ENCODE data around the gene ENTPD8.

ENTPD8 gene

DNA sequence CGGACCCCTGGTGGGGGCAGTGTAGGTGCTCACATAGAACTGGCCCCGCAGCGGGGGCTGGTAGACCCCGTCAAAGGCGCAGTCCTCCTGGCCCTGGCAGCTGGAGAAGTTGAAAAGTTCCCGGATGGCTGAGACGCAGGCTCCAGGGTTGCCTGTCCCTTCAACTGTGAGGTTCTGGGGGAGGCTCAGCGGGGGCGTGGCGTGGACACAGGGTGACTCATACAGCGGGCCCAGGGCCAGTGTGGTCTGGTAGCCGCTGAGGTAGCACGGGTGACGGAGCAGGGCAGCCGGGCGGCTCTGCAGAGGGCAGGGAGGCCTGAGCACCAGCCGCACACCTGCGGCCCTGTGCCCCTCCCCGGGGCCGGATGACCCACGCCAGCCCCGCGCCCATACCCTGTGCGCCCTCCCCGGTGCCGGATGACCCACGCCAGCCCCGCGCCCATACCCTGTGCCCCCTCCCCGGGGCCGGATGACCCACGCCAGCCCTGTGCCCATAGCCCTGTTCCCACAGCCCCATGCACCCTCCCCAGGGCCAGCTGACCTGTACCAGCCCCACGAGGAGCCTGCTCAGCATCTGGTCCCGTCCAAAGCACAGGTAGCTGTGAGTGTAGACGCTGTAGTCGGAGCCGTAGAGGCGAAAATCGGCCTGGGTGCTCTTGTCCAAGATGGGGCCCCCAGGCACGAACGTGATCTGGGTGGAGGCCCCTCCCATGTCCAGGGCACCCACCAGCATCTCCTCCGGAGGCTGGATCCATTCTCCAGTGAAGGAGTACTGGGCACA is 5.0 kb downstream of the ENTPD8 start:
- H3K4me3 ChIP-seq (ENCODE audit: low read length) = no peak overlapping the region
- DNase-seq (ENCODE audit: low read depth, low spot score) = no peak

DNA sequence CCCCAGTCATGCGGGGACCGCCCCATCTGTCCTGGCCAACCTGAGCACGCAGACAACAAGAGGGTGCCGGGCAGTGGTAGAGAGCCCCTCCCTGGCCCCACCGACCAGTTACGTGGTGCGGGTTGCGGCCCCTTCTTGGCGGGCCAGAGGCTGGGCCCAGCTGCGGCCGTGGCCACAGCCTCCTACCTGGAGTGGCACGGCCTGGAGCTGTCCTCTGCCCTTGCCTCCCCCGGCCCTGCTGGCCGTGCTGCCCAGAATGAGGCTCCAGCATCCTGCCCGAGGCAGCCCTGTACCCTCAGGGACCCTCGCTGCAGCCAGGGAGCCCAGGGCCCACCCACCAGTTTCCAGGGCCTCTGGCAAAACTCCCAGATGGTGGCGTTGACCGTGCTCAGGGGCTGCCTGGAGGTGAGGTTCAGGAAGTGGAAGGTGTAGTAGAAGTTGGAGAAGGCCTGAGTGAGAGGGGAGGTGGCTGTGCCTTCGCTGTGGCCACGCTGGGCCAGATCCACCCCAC is 5.7 kb downstream of the ENTPD8 start:
- DNase-seq (ENCODE audit: low read depth, low spot score) = no peak
- no peak overlapping the region for H3K4me3 ChIP-seq (ENCODE audit: low read length)

DNA sequence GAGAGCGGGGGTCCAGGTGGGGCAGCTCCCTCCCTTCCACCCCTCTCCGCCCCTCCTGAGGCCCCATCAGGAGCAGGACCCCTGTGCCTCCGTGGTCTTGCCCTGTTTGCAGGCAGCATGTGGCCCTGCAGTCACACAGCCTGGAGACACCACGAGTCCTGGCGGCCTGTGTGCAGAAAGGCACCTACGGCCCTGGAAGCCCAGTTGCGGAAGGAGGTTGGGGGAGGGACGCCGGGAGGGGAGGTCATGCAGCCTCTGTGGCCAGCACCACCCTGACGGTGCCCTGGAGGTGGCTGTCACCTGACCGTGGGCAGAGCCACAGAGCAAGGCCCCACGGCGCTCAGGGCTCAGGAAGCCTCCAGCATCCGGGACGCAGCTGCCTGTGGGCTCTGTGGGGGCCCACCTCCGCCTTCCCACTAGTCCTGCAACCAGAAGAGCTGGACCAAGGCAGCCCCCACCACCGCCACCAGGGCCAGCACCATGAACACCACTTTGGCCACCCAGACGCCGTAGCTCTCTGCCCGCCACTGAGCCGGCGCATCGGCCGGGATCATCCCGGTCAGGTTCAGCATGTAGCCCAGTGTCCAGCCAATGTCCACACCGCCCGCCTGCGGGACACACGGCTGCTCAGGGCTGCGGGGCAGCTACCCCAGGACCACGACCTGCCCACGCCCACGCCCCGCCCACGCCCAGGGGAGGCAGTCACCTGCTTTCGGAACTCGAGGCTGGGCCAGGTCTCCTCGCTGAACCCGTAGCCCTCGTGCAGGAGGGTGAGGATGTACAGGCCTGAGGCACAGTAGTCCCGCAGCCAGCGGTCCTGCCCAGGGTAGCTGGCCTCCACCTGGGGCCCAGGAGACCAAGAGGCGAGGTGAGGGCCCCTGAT is 6.4 kb downstream of the ENTPD8 start:
- no peak for DNase-seq (ENCODE audit: low read depth, low spot score)
- H3K4me3 ChIP-seq (ENCODE audit: low read length) = no peak overlapping the region

DNA sequence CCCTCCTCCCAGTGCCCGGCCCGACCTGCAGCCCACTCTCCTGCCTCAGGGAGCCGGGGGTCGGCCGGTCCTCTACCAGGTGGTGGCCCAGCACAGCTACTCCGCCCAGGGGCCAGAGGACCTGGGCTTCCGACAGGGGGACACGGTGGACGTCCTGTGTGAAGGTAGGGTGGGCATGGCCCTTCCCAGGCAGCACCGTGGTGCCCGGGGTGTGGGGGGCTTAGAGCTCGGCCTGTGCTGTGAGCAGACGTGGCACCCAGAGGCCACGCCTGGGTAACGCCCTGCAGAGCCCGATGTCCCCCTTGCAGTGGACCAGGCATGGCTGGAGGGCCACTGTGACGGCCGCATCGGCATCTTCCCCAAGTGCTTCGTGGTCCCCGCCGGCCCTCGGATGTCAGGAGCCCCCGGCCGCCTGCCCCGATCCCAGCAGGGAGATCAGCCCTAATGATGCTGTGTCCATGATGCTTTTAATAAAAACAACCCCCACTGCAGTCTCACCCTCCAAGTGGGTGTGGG is 7.2 kb downstream of the ENTPD8 start:
- DNase-seq (ENCODE audit: low read depth, low spot score) = no peak

DNA sequence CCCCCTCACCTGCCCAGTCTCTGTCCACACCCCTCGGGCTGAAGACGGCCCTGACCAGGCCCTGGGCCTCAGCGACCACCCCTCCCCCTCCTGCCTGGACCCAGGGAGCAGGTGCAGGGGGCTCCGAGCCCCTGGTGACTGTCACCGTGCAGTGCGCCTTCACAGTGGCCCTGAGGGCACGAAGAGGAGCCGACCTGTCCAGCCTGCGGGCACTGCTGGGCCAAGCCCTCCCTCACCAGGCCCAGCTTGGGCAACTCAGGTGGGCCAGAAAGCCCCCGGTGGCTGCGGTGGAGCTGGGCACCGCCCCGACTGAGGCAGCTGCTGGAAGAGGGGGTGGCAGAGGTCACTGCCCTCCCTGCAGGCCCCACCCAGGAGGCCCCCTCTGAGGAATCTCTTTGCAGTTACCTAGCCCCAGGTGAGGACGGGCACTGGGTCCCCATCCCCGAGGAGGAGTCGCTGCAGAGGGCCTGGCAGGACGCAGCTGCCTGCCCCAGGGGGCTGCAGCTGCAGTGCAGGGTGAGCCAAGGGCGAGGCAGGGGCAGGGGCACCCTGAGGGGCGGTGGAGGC is 7.7 kb downstream of the ENTPD8 start:
- no peak overlapping the region for H3K4me3 ChIP-seq (ENCODE audit: low read length)
- DNase-seq (ENCODE audit: low read depth, low spot score) = no peak

More for the DNA sequence above, 7.2 kb downstream of the ENTPD8 start:
- no peak overlapping the region for H3K4me3 ChIP-seq (ENCODE audit: low read length)

DNA sequence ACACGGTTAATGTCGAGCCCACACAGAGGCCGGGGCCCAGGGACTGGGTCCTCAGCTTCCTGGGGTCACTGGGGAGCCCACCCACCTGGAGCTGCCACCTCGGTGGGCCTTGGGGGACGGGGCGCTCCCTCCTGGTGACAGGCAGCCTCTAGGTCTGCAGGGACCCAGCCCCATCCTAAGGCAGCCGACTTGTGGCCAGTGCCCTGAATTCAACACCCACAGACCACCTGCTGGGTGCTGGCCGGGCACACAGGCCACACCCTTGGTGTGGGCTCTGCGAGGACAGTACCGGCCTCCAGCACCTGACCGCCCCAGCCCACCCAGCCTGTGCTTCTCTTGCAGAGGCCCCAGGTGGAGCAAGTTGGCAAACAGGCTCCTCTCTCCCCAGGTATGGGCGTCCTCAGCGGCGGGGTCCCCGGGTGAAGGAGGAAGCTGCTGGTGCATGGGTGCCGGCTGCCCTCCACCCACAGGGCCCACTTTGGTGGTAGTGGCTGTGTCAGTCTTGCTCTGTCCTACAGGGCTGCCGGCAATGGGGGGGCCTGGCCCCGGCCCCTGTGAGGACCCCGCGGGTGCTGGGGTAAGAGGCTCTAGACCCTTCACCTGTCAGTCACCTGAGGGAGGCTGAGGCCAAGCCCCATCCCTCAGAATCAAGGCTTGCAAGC is 8.3 kb downstream of the ENTPD8 start:
- DNase-seq (ENCODE audit: low read depth, low spot score) = no peak
- H3K4me3 ChIP-seq (ENCODE audit: low read length) = no peak overlapping the region

DNA sequence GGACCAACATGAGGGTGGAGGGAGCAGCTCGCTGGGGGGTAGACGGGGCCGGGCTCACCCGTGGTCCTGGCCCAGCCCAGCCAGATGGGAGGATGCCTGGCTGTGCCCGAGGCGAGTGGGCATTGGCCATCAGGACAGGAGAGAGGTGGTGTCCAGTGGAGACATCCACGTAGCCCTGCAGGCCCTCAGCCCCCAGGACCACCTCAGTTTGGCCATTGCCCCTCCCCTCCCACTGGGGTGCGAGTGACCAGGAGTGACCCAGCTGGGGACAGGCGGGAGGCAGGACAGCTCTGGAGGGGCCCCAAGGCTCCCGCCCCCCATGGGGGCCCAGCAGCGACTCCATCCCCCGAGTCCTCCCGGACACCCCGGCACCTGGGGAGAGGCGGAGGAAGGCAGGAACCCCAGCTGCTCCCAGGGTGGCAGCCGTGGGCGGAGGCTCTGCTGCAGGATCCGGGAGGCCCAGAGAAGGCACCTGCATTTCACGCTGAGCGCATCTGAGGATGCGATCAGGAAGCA is 9.7 kb downstream of the ENTPD8 start:
- H3K4me3 ChIP-seq (ENCODE audit: low read length) = no peak overlapping the region
- no peak for DNase-seq (ENCODE audit: low read depth, low spot score)

DNA sequence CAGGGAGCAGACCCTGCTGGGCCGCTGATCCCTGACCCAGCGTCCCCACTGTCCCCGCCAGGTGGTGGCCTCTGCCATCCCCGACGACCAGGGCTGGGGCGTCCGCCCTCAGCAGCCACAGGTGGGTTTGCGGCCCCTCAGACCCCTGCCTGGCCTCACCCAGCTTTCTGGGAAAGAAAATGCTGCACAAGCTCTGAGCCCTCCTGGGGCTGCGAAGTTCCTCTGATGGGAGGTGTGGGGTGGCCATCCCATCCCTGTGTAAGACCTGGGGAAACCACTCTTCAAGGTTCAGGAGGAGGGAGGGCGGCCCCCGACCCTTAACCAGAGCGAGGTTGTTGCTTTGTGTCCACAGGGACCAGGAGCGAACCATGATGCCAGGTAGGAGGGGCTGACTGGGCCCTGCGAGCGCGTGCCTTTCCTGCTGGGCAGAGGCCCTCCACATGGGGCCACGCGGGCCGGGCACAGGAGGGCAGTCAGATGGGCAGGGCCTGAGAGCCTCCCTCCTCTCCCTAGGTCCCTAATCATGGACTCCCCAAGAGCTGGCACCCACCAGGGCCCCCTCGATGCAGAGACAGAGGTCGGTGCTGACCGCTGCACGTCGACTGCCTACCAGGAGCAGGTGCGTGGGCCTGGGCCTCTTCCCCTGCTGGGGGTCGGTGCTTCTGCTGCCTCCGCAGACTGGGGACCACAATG is 10.3 kb downstream of the ENTPD8 start:
- no peak overlapping the region for H3K4me3 ChIP-seq (ENCODE audit: low read length)
- no peak for DNase-seq (ENCODE audit: low read depth, low spot score)

DNA sequence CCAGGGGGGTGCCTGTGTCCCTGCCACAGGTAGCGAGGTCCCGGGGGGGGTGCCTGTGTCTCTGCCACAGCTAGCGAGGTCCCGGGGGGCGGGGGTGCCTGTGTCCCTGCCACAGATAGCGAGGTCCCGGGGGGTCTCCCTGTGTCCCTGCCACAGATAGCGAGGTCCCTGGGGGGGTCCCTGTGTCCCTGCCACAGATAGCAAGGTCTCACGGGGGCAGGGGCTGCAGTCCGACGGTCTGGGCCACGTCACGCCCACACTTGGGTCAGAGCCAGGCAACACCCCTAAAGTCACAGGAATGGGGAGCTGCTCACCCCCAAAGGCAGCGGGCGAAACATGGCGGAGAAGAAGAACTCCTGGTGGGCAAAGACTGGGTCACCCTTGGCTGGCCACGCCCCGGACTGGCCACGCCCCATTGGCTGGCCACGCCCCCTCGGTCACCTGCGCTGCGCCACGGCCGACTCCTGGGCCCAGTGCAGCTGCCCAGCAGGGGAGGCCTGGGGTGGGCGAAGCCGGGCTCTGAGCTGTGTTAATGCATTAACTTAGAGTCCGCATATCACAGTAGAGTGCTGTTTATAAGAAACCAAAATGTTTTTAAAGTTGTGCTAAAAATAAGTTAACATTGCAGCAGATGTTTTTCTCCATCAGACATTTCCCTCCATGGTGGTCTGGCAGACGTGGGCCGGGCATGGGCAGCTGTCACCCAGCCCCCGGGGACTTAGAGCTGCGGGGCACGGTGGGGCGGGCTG is 11.0 kb downstream of the ENTPD8 start:
- H3K4me3 ChIP-seq (ENCODE audit: low read length) = no peak overlapping the region
- no peak for DNase-seq (ENCODE audit: low read depth, low spot score)

DNA sequence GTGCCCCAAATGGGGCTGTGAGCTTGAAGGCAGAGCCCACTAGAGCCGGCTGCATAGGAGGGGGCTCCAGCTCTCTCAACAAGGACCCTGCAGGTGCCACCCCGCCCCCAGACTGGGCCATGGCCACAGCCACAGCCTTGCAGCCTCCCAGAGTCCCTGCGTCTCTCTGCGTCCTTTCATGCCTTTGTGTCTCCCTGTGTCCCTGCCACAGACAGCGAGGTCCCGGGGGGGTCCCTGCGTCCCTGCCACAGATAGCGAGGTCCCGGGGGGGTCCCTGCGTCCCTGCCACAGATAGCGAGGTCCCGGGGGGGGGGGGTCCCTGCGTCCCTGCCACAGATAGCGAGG is 11.6 kb downstream of the ENTPD8 start:
- DNase-seq (ENCODE audit: low read depth, low spot score) = no peak
- H3K4me3 ChIP-seq (ENCODE audit: low read length) = no peak overlapping the region

DNA sequence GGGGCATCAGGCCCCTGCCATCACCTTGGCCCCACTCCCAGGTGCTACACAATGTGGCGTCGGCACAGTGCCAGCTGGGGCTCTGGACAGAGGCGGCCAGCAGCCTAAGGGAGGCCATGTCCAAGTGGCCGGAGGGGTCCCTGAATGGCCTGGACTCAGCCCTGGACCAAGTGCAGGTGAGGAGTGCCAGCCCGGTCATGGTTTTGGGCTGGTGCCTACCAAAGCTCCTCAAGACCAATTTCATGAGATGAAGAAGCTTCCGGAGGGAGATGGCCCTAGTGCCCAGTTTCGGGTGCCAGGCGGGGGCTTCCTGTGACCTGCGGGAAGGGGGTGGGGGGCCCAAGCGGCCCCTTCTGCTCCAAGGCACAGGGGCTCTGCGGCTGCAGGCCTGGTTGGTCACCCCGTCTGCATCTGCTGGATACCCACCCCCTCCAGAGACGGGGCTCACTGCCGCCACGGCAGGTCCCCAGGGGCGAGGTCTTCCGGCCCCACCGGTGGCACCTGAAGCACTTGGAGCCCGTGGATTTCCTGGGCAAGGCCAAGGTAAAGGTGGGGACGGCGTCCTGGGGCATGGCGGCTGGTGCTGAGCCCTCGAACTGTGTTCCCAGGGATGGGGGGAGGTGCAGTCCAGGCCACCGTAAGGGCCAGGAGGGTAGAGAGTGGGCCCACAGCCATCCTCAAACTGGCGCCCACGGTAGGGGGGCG is 12.2 kb downstream of the ENTPD8 start:
- H3K4me3 ChIP-seq (ENCODE audit: low read length) = no peak overlapping the region
- no peak for DNase-seq (ENCODE audit: low read depth, low spot score)

DNA sequence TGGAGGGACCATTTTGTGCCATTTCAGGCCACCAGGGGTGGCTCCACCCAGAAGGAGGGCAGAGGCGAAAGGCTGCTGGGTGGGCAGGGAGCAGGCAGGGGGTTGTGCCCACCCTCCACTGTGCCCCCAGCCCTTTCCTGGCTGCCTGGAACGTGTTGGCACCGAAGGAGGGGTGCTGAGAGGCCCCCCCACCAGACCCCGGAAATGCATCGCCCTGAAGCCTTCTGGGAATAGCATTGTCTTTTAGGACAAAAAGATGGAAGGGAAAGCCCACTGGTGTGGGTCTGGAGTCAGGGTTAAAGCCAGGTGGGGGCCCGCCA is 12.9 kb downstream of the ENTPD8 start:
- DNase-seq (ENCODE audit: low read depth, low spot score) = no peak
- no peak overlapping the region for H3K4me3 ChIP-seq (ENCODE audit: low read length)

DNA sequence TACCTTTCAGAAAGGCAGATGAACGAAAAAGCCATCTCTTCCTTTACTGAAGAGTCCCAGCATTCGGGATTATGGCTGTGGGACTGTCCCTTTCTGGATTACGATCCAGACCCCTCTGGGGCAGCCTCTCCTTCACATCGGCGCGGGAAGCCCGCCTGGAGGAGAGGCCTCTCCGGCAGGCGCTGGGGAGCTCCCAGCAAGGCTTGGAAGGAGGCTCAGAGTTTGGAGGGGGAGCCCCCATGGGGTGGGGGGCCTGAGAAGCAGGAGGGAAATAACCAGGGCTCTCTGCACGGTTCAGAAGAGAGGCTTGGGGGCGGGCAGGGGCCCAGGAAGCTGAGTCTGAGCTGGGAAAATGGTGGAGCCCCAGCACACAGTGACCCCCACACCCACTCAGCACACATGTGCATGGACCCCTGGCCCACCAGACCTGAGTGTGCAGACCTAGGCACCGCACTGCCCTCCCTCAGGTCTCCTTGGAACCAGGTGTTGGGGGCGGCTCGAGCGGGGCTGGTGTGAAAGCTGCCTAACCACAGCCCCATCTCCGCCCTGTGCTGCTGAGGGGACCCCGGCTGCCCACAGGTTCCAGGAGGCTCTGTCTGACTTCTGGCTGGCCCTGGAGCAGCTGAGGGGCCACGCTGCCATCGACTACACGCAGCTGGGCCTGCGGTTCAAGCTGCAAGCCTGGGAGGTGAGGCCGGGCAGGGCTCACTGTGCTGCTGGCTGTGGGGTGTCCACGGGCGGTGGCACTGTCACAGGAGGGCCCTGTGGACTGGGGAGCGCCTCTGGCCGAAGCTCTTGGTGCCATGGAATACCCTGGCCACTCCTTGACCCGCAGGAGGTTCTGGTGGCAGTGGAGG is 13.5 kb downstream of the ENTPD8 start:
- no peak overlapping the region for H3K4me3 ChIP-seq (ENCODE audit: low read length)
- DNase-seq (ENCODE audit: low read depth, low spot score) = no peak

DNA sequence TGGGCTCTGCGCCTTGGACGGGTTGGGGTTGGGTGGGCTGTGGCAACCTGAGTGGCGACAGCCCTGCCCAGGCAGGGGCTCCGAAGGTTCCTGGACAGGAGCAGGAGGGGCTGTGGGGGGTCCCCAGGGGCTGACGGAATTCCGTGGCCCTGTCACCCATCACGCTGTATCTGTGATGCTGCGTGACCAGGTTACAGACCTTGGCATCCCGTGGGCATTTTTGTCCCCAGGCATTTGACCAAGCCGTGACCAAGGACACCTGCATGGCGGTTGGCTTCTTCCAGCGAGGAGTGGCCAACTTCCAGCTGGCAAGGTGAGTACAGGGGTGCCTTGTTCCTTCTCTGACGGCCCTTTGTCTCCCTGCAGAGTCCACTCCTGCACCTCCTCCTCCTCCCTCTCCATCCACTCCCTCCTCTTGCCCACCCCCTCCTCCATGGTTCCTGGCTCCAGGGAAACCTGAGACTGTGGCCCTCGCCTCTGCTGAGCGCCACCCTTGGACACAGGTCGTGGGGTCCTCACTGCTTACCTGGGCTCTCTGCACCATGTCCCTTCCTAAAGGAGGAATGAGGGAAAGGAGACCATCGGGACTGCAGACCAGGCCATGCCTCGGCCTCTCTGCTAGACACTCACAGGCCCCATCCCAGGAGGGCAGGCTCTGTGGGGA is 15.0 kb downstream of the ENTPD8 start:
- no peak for DNase-seq (ENCODE audit: low read depth, low spot score)
- H3K4me3 ChIP-seq (ENCODE audit: low read length) = no peak overlapping the region

DNA sequence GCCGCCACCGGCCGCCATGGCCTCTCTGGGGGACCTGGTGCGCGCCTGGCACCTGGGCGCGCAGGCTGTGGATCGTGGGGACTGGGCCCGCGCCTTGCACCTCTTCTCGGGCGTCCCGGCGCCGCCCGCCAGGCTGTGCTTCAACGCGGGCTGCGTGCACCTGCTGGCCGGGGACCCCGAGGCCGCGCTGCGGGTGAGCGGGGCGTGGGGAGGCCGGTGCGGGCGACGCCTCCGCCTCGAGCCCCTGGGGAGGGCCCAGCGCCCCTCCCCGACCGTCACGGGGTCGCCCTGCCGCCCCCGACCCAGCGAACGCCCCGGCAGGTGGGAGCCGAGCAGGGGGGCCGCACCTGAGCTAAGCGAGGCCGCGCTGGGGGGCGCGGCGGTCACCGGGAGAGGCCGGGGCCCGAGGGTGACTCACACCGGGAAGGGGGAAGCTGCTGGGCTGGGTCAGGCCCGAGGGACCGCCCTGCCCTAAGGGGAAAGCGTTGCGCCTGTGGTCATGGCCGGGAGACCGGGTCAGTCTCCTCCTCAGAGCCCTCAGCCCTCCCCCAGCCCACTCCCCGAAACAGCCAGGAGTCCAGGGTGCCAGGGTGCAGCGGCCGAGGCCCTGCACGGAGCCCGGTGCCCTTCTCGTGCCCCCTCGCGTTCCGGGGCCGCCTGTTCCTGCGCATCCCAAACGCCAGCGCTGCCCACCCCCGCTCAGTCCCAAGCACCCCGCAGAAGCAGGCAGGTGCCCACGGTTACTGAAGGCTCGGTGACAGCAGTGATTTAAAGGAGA is 17.5 kb downstream of the ENTPD8 start:
- H3K4me3 ChIP-seq (ENCODE audit: low read length) = no peak overlapping the region
- no peak for DNase-seq (ENCODE audit: low read depth, low spot score)

All from Jurkat, Clone E6-1 (cell line).